Testis (tissue), 2 donors: Measurements from ENCODE around the gene CLASP2.

ENCODE experiments used
- CTCF ChIP-seq, 3 experiments: fragments of 450-650 bp in 2 of 3; fragments of 200-600 bp in 1 of 3; sonication (generic) in 1 of 3; IDR thresholded peaks; one replicate each; pipeline ENCODE4 v1.5.1; 2016 to 2019; ENCODE audit warnings: antibody characterized with exemption in 3 of 3, mild to moderate bottlenecking in 2 of 3, moderate library complexity in 1 of 3
- POLR2A ChIP-seq: fragments of 450-650 bp; IDR thresholded peaks from one replicate; pipeline ENCODE4 v1.6.1; 2017; ENCODE audit warnings: antibody characterized with exemption, mild to moderate bottlenecking, moderate library complexity

- TF ChIP-seq POLR2A (no peak), CTCF (IDR thresholded peaks at IDR 0.05) (no peak)
Observed at GRCh38 chr3:33642806-33643205, 75.2 kb downstream of the CLASP2 start.
